Measurements from ENCODE around the gene GRIK4. TPM values are rescaled to one million over a fixed set of nuclear protein-coding genes. Genes with fewer than 3 reads are reported as not detected.

The GRIK4 gene
- total and polyA plus RNA-seq, 2 experiments from 2014 or later = 0.28 to 0.45 TPM

DNA sequence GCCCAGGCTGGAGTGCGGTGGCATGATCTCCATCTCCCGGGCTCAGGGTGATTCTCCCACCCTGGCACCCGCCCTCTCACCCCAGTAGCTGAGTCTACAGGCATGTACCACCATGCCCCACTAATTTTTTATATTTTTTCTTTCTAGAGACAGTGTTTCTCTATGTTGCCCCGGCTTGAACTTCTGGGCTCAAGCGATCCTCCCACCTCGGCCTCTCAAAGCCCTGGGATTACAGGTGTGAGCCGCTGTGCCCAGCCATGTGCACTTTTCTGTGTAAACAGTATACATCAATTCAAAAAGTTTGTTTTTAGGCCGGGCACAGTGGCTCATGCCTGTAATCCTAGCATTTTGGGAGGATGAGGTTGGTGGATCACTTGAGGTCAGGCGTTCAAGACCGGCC, 14.7 kb downstream of the GRIK4 start:
- no peak overlapping the region for H3K27ac ChIP-seq

DNA sequence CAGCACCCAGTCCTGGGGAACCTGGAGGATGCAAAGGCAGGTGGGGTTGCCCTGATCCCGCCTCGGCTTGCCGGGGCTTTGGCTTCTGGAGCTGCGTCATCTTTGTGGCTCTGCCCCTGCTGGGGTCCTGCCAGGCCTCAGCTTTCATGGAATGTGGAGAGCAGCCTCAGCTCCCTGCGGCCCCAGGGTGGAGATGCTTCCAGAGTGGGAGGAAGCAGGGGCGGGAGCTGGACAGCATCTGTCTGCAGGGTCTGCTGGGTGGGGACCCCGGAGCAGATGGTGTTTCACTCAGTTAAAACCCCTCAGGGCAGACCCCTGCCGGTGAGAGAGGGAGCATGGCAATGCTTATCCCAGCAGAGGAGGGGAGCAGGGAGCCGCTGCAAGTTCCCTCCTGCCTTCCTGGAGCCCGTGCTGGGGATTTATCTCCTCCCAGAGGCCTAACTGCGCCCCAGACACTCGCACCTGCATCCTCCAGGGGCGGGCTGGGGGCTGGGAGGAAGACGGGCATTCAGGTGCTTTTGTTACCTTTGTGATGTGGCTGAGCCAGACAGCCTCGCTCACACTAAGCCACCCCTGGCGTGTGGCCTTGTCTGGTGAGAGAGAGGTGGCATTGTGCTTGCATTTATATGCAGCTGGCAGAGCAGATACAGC, 15.7 kb downstream of the GRIK4 start:
- H3K4me1 ChIP-seq (ENCODE audit: low read depth) = no peaks in the 10 kb centered on the region
- no peak overlapping the region for H3K4me3 ChIP-seq
- no peak overlapping the region for H3K27ac ChIP-seq
- no peaks in the 10 kb centered on the region for H3K36me3 ChIP-seq
- peak in 1 of 2 donors; percentile 53 for DNase-seq (ENCODE audit: low read depth in 1 of 2, low spot score in 1 of 2)
- TF ChIP-seq, protein P1, sequence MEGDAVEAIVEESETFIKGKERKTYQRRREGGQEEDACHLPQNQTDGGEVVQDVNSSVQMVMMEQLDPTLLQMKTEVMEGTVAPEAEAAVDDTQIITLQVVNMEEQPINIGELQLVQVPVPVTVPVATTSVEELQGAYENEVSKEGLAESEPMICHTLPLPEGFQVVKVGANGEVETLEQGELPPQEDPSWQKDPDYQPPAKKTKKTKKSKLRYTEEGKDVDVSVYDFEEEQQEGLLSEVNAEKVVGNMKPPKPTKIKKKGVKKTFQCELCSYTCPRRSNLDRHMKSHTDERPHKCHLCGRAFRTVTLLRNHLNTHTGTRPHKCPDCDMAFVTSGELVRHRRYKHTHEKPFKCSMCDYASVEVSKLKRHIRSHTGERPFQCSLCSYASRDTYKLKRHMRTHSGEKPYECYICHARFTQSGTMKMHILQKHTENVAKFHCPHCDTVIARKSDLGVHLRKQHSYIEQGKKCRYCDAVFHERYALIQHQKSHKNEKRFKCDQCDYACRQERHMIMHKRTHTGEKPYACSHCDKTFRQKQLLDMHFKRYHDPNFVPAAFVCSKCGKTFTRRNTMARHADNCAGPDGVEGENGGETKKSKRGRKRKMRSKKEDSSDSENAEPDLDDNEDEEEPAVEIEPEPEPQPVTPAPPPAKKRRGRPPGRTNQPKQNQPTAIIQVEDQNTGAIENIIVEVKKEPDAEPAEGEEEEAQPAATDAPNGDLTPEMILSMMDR (IDR thresholded peaks at IDR 0.05; ENCODE audit: low read depth, low read length) = peak; percentile 11
- H3K9me3 ChIP-seq (ENCODE audit: low read depth) = no peaks in the 10 kb centered on the region
- H3K27me3 ChIP-seq = peaks cover 73% of the 10 kb centered on the region

More for the DNA sequence above, 14.7 kb downstream of the GRIK4 start:
- Histone ChIP-seq H3K36me3 (no peaks in the 10 kb centered on the region), H3K4me3 (no peak overlapping the region), H3K27me3 (peaks cover 71% of the 10 kb centered on the region), H3K4me1 (ENCODE audit: low read depth) (no peaks in the 10 kb centered on the region), H3K9me3 (ENCODE audit: low read depth) (no peaks in the 10 kb centered on the region)
- no peak for DNase-seq (ENCODE audit: low read depth in 1 of 2, low spot score in 1 of 2)
- TF ChIP-seq, protein P1 (IDR thresholded peaks at IDR 0.05; ENCODE audit: low read depth, low read length) = no peak

DNA sequence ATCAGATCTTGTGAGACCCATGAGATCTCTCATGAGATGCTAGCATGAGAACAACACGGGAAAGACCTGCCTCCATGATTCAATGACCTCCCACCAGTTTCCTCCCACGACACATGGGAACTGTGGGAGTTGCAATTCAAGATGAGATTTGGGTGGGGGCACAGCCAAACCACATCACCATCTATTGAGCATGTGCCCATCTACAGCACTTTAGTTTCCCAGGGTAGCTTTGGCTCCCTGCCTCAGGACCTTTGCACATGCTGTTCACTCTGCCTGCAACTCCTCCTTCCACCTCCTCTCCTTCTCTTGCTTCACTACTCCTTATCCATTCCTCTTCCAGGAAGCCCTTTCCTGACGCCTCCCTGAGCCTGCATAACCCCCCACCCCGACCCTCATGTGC, 17.2 kb downstream of the GRIK4 start:
- no peaks in the 10 kb centered on the region for H3K9me3 ChIP-seq (ENCODE audit: low read depth)
- H3K27ac ChIP-seq = no peak overlapping the region
- H3K4me3 ChIP-seq = no peak overlapping the region
- no peaks in the 10 kb centered on the region for H3K36me3 ChIP-seq
- no peaks in the 10 kb centered on the region for H3K4me1 ChIP-seq (ENCODE audit: low read depth)
- peaks cover 65% of the 10 kb centered on the region for H3K27me3 ChIP-seq
- TF ChIP-seq, protein P1 (IDR thresholded peaks at IDR 0.05; ENCODE audit: low read depth, low read length) = no peak
- DNase-seq (ENCODE audit: low read depth in 1 of 2, low spot score in 1 of 2) = no peak

DNA sequence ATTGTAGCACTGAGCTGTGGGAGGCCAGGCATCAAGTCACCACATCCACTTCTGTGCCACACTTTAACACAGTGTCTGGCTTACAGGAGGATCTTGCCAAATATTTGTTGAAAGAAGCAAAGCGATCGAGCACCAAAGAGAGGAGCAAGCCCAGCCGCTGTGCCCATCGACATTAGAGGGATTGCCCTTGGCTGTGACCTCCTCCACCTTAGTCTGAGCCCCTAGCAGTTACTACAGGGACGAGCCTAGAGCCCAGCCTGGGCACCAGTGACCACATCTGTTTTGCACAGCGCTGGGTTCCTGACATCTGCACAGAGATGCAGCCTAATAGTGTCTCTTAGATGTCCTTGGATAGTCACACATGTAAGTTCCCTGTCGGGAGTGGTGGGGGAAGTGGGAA, 17.7 kb downstream of the GRIK4 start:
- Histone ChIP-seq H3K27me3 (peaks cover 65% of the 10 kb centered on the region), H3K9me3 (ENCODE audit: low read depth) (no peaks in the 10 kb centered on the region), H3K4me3 (no peak overlapping the region)

DNA sequence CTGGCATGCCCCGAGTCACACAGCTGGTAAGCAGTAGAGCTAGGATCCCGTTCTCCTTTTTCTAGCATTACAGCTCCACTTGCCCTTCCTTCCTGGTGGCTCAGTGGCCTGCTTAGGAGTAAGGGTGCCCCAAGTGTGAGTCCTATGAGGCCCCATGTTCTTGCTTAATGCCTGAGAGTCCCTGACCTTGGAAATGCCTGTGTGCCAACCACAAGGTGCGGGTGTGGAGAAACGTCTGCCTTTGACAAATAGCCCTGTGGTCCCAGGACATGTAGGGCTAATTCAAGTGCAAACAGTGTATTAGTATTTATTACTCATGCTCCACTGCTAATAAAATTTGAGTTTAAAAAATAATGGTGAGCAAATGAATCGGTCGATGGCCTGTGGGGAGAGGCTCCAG, 18.4 kb downstream of the GRIK4 start:
- no peaks in the 10 kb centered on the region for H3K9me3 ChIP-seq (ENCODE audit: low read depth)
- H3K4me3 ChIP-seq = no peak overlapping the region
- H3K27ac ChIP-seq = no peak overlapping the region
- TF ChIP-seq, protein P1 (IDR thresholded peaks at IDR 0.05; ENCODE audit: low read depth, low read length) = no peak
- H3K27me3 ChIP-seq = peaks cover 66% of the 10 kb centered on the region
- no peak for DNase-seq (ENCODE audit: low read depth in 1 of 2, low spot score in 1 of 2)
- no peaks in the 10 kb centered on the region for H3K4me1 ChIP-seq (ENCODE audit: low read depth)
- no peaks in the 10 kb centered on the region for H3K36me3 ChIP-seq

More for the DNA sequence above, 17.7 kb downstream of the GRIK4 start:
- Histone ChIP-seq H3K27ac (no peak overlapping the region), H3K36me3 (no peaks in the 10 kb centered on the region), H3K4me1 (ENCODE audit: low read depth) (no peaks in the 10 kb centered on the region)
- DNase-seq (ENCODE audit: low read depth in 1 of 2, low spot score in 1 of 2) = no peak
- TF ChIP-seq, protein P1 (IDR thresholded peaks at IDR 0.05; ENCODE audit: low read depth, low read length) = no peak
